ENCODE measurements around the gene CTNNA3. TPM values are rescaled to one million over a fixed set of nuclear protein-coding genes. Genes with fewer than 3 reads are reported as not detected.
A peak's percentile ranks its signal among the peaks of the same experiment; 100 is the strongest.

The CTNNA3 gene
- total and polyA plus RNA-seq, 7 donors, result under 0.01 to 4.6 (median 2.4) TPM; not detected in 1

DNA sequence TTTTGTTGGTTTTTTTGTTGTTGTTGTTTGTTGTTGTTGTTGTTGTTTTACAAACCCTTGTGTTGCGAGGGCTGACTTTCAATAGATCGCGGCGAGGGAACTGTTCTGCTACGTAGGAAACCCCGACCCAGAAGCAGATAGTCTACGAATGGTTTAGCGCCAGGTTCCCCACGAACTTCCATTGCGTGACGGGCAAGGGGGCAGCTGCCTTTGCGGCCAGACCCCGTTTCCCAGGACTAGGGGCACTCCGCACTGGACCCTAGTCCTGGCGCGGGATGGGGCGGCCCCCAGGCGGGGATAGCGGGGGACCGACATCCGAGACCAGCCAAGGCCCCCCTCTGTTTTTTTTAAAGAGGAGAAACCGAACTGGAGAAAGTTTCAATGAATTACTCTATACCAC is 650.6 kb downstream of the CTNNA3 start:
- 91 to 93% methylated on average over 22 of the region's 22 CpGs for WGBS, 2 donors
- intact Hi-C loops (cut with DNase I), result no loop called here
- Histone ChIP-seq H3K4me3 (no peak overlapping the region), H3K4me1 (no peaks in the 10 kb centered on the region), H3K9me3 (no peaks in the 10 kb centered on the region), H3K36me3 (no peaks in the 10 kb centered on the region), H3K27me3 (no peaks in the 10 kb centered on the region), H3K27ac (no peak overlapping the region)
- TF ChIP-seq POLR2AphosphoS5 (IDR thresholded peaks at IDR 0.05), result no peak
- TF ChIP-seq CTCF (IDR thresholded peaks at IDR 0.05), result no peak
- no peak for TF ChIP-seq POLR2A (IDR thresholded peaks at IDR 0.05)
- no peak for TF ChIP-seq EP300 (IDR thresholded peaks at IDR 0.05)
- DNase-seq, result peak; percentile 36

DNA sequence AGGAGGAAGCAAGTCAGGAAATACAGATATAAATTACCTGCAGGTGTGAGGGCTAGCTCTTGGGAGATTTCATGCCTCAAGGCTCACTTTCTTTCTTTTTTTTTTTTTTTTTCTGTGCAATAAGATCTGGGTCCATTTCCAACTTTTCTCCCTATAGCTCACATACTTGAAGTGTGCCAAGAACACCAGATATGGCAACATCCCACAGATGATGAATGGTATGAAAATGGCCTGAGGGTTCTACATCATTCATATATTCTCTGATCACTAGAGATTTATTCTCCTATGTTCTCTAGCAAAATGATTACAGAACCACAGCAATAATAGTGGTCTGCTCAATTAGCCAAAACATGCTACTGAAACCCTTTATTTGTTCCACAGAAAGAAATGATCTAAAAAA is 653.0 kb downstream of the CTNNA3 start:
- H3K4me3 ChIP-seq, result no peak overlapping the region
- H3K27me3 ChIP-seq, result no peaks in the 10 kb centered on the region
- H3K9me3 ChIP-seq, result no peaks in the 10 kb centered on the region
- H3K27ac ChIP-seq, result no peak overlapping the region
- H3K4me1 ChIP-seq, result no peaks in the 10 kb centered on the region
- H3K36me3 ChIP-seq, result no peaks in the 10 kb centered on the region
- intact Hi-C loops (cut with DNase I), result no loop called here
- TF ChIP-seq POLR2AphosphoS5 (IDR thresholded peaks at IDR 0.05) (no peak), CTCF (IDR thresholded peaks at IDR 0.05) (no peak), EP300 (IDR thresholded peaks at IDR 0.05) (no peak), POLR2A (IDR thresholded peaks at IDR 0.05) (no peak)
- DNase-seq, result no peak

DNA sequence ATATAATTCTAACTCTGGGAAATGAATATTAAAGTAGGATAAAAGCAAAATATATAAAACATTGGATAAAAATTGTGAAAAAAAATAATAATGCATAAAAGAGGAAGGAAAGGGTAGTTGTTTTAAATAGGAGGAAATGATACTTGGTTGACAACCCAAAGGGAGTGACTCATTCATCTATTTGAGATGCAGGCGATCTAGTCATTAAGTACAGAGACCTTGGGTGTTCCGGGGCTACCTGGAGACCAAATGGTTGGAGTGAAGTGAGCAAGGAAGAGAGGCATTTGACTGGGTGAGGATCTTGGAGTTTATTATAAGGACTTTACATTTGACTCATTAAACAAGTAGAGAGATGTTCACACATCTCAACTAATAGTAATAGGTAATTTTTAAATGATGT is 659.2 kb downstream of the CTNNA3 start:
- WGBS, 2 donors, result 78 to 80% methylated on average over 2 of the region's 2 CpGs
- H3K27me3 ChIP-seq, result no peaks in the 10 kb centered on the region
- no peaks in the 10 kb centered on the region for H3K36me3 ChIP-seq
- no peak for TF ChIP-seq POLR2AphosphoS5 (IDR thresholded peaks at IDR 0.05)
- no peak for TF ChIP-seq CTCF (IDR thresholded peaks at IDR 0.05)
- no peak for TF ChIP-seq POLR2A (IDR thresholded peaks at IDR 0.05)
- TF ChIP-seq EP300 (IDR thresholded peaks at IDR 0.05), result no peak
- no peak for DNase-seq
- no peaks in the 10 kb centered on the region for H3K9me3 ChIP-seq
- H3K4me3 ChIP-seq, result no peak overlapping the region
- intact Hi-C loops (cut with DNase I), result no loop called here
- H3K4me1 ChIP-seq, result no peaks in the 10 kb centered on the region
- no peak overlapping the region for H3K27ac ChIP-seq

- Histone ChIP-seq H3K9me3 (no peaks in the 10 kb centered on the region), H3K4me1 (no peaks in the 10 kb centered on the region), H3K4me3 (no peak overlapping the region), H3K27ac (no peak overlapping the region), H3K27me3 (no peaks in the 10 kb centered on the region), H3K36me3 (no peaks in the 10 kb centered on the region)
- WGBS, 2 donors, result 85 to 95% methylated on average over 9 of the region's 9 CpGs
- DNase-seq, result no peak
- TF ChIP-seq CTCF (IDR thresholded peaks at IDR 0.05) (no peak), POLR2AphosphoS5 (IDR thresholded peaks at IDR 0.05) (no peak), EP300 (IDR thresholded peaks at IDR 0.05) (no peak), POLR2A (IDR thresholded peaks at IDR 0.05) (no peak)
- intact Hi-C loops (cut with DNase I), result no loop called here
These were observed 662.1 kb downstream of the CTNNA3 start for GRCh38 chr10:67033878-67034277.

- no peaks in the 10 kb centered on the region for H3K27me3 ChIP-seq
- H3K9me3 ChIP-seq, result no peaks in the 10 kb centered on the region
- TF ChIP-seq EP300 (IDR thresholded peaks at IDR 0.05) (no peak), CTCF (IDR thresholded peaks at IDR 0.05) (no peak), POLR2AphosphoS5 (IDR thresholded peaks at IDR 0.05) (no peak), POLR2A (IDR thresholded peaks at IDR 0.05) (no peak)
- no peak overlapping the region for H3K4me3 ChIP-seq
- no peaks in the 10 kb centered on the region for H3K36me3 ChIP-seq
- no peak overlapping the region for H3K27ac ChIP-seq
- intact Hi-C loops (cut with DNase I), result no loop called here
- H3K4me1 ChIP-seq, result no peaks in the 10 kb centered on the region
- DNase-seq, result no peak
These were observed 673.9 kb downstream of the CTNNA3 start for GRCh38 chr10:67022099-67022498.
